HAP-1 (cell line): ENCODE results near the gene UMPS.

ENCODE experiments used
- DNase-seq, 2 experiments: peaks; one replicate each; pipeline ENCODE4 v3.0.0-alpha.2; 2016 to 2020; ENCODE audit warnings: low spot score in 2 of 2
- H3K27me3 ChIP-seq: fragments of 250-450 bp; sonication (Bioruptor Pico); 2 replicates; pipeline ENCODE4 v1.5.1; 2020; ENCODE audit warnings: low read depth, mild to moderate bottlenecking, moderate library complexity
- H3K36me3 ChIP-seq: fragments of 250-450 bp; sonication (Bioruptor Pico); replicated peaks from 2 replicates; pipeline ENCODE4 v1.5.1; 2020; ENCODE audit warnings: mild to moderate bottlenecking
- H3K4me1 ChIP-seq: fragments of 250-450 bp; sonication (Bioruptor Pico); 2 replicates; pipeline ENCODE4 v1.5.1; 2020; ENCODE audit warnings: mild to moderate bottlenecking
- H3K4me3 ChIP-seq: fragments of 250-450 bp; sonication (Bioruptor Pico); 2 replicates; pipeline ENCODE4 v1.5.1; 2020; ENCODE audit warnings: mild to moderate bottlenecking, moderate library complexity
- H3K9me3 ChIP-seq: fragments of 250-450 bp; sonication (Bioruptor Pico); 2 replicates; pipeline ENCODE4 v1.5.1; 2020; ENCODE audit warnings: mild to moderate bottlenecking, moderate library complexity
- in situ Hi-C: fragments of 300-500 bp; cut with MboI; formaldehyde crosslinking; loops from 3 replicates; pipeline ENCODE4 v1.14.3; 2020; ENCODE audit warnings: low sequenced_read_pairs, inconsistent platforms, mixed read lengths

UMPS gene

GRCh38 chr3:124761935-124762660 is 31.8 kb downstream of the UMPS start:
- in situ Hi-C loops: loop anchor here (5.0 to 10.0 kb wide), 2 partner anchors 140 to 823 kb away; no protein-coding TSS in a partner anchor
- no peaks in the 10 kb centered on the region for H3K27me3 ChIP-seq
- DNase-seq: no peak
- H3K4me1 ChIP-seq: peaks cover 7% of the 10 kb centered on the region
- H3K4me3 ChIP-seq: no peak overlapping the region
- no peaks in the 10 kb centered on the region for H3K9me3 ChIP-seq
- H3K36me3 ChIP-seq: no peaks in the 10 kb centered on the region

GRCh38 chr3:124762661-124763011 is 32.4 kb downstream of the UMPS start:
- Histone ChIP-seq H3K4me3 (no peak overlapping the region), H3K27me3 (no peaks in the 10 kb centered on the region), H3K9me3 (no peaks in the 10 kb centered on the region), H3K36me3 (no peaks in the 10 kb centered on the region), H3K4me1 (peaks cover 7% of the 10 kb centered on the region)
- no peak for DNase-seq
- in situ Hi-C loops: loop anchor here (5.0 to 10.0 kb wide), 2 partner anchors 140 to 822 kb away; no protein-coding TSS in a partner anchor

- in situ Hi-C loops: loop anchor here (5.0 to 10.0 kb wide), 2 partner anchors 139 to 822 kb away; no protein-coding TSS in a partner anchor
- Histone ChIP-seq H3K27me3 (no peaks in the 10 kb centered on the region), H3K36me3 (peaks cover 1% of the 10 kb centered on the region; the same call in 1 of the 2 replicates), H3K9me3 (no peaks in the 10 kb centered on the region), H3K4me1 (peaks cover 4% of the 10 kb centered on the region), H3K4me3 (no peak overlapping the region)
- no peak for DNase-seq
Observed at GRCh38 chr3:124763206-124763605, 33.0 kb downstream of the UMPS start.

GRCh38 chr3:124763644-124764358 is 33.5 kb downstream of the UMPS start:
- DNase-seq: no peak
- Histone ChIP-seq H3K36me3 (peaks cover 7% of the 10 kb centered on the region; the same call in 1 of the 2 replicates), H3K27me3 (no peaks in the 10 kb centered on the region), H3K4me3 (no peak overlapping the region), H3K9me3 (no peaks in the 10 kb centered on the region), H3K4me1 (0 out of 2 replicates have a peak, but pooled peaks cover 2% of the 10 kb centered on the region)
- in situ Hi-C loops: loop anchor here (5.0 to 10.0 kb wide), 2 partner anchors 138 to 821 kb away; no protein-coding TSS in a partner anchor

GRCh38 chr3:124764746-124765145 is 34.5 kb downstream of the UMPS start:
- Histone ChIP-seq H3K27me3 (no peaks in the 10 kb centered on the region), H3K36me3 (peaks cover 7% of the 10 kb centered on the region; the same call in 1 of the 2 replicates), H3K4me3 (no peak overlapping the region), H3K4me1 (0 out of 2 replicates have a peak, but pooled peaks cover 2% of the 10 kb centered on the region), H3K9me3 (no peaks in the 10 kb centered on the region)
- DNase-seq: no peak
- in situ Hi-C loops: loop anchor here (5.0 to 10.0 kb wide), 2 partner anchors 138 to 820 kb away; no protein-coding TSS in a partner anchor

GRCh38 chr3:124765197-124765840 is 35.1 kb downstream of the UMPS start:
- in situ Hi-C loops: loop anchor here (10.0 kb wide), 1 partner anchor 819 kb away; no protein-coding TSS in a partner anchor
- Histone ChIP-seq H3K4me1 (0 out of 2 replicates have a peak, but pooled peaks cover 2% of the 10 kb centered on the region), H3K36me3 (peaks cover 7% of the 10 kb centered on the region; the same call in 1 of the 2 replicates), H3K27me3 (no peaks in the 10 kb centered on the region), H3K9me3 (no peaks in the 10 kb centered on the region), H3K4me3 (no peak overlapping the region)
- DNase-seq: no peak

- in situ Hi-C loops: loop anchor here (10.0 kb wide), 1 partner anchor 818 kb away; no protein-coding TSS in a partner anchor
- no peaks in the 10 kb centered on the region for H3K9me3 ChIP-seq
- peaks cover 7% of the 10 kb centered on the region; the same call in 1 of the 2 replicates for H3K36me3 ChIP-seq
- no peaks in the 10 kb centered on the region for H3K27me3 ChIP-seq
- DNase-seq: no peak
- H3K4me3 ChIP-seq: no peak overlapping the region
- 0 out of 2 replicates have a peak, but pooled peaks cover under 1% of the 10 kb centered on the region for H3K4me1 ChIP-seq
Observed at GRCh38 chr3:124766113-124767095, 36.2 kb downstream of the UMPS start.

- Histone ChIP-seq H3K9me3 (no peaks in the 10 kb centered on the region), H3K4me1 (no peaks in the 10 kb centered on the region), H3K27me3 (no peaks in the 10 kb centered on the region), H3K4me3 (no peak overlapping the region), H3K36me3 (peaks cover 7% of the 10 kb centered on the region; the same call in 1 of the 2 replicates)
- no peak for DNase-seq
- in situ Hi-C loops: loop anchor here (10.0 kb wide), 1 partner anchor 818 kb away; no protein-coding TSS in a partner anchor
Observed at GRCh38 chr3:124767264-124767663, 37.0 kb downstream of the UMPS start.

GRCh38 chr3:124767691-124768090 is 37.4 kb downstream of the UMPS start:
- Histone ChIP-seq H3K36me3 (peaks cover 7% of the 10 kb centered on the region; the same call in 1 of the 2 replicates), H3K27me3 (no peaks in the 10 kb centered on the region), H3K4me3 (no peak overlapping the region), H3K9me3 (no peaks in the 10 kb centered on the region), H3K4me1 (no peaks in the 10 kb centered on the region)
- in situ Hi-C loops: loop anchor here (10.0 kb wide), 1 partner anchor 817 kb away; no protein-coding TSS in a partner anchor
- DNase-seq: no peak

GRCh38 chr3:124768812-124769211 is 38.6 kb downstream of the UMPS start:
- Histone ChIP-seq H3K36me3 (peaks cover 7% of the 10 kb centered on the region; the same call in 1 of the 2 replicates), H3K9me3 (no peaks in the 10 kb centered on the region), H3K27me3 (no peaks in the 10 kb centered on the region), H3K4me3 (no peak overlapping the region), H3K4me1 (no peaks in the 10 kb centered on the region)
- DNase-seq: peak in 1 of 2 experiments; percentile 59
- in situ Hi-C loops: loop anchor here (10.0 kb wide), 1 partner anchor 816 kb away; no protein-coding TSS in a partner anchor

- peaks cover 7% of the 10 kb centered on the region; the same call in 1 of the 2 replicates for H3K36me3 ChIP-seq
- no peaks in the 10 kb centered on the region for H3K4me1 ChIP-seq
- H3K9me3 ChIP-seq: no peaks in the 10 kb centered on the region
- no peaks in the 10 kb centered on the region for H3K27me3 ChIP-seq
- no peak for DNase-seq
- H3K4me3 ChIP-seq: no peak overlapping the region
- in situ Hi-C loops: loop anchor here (10.0 kb wide), 1 partner anchor 815 kb away; no protein-coding TSS in a partner anchor
Observed at GRCh38 chr3:124769462-124769861, 39.2 kb downstream of the UMPS start.

GRCh38 chr3:124770336-124771082 is 40.3 kb downstream of the UMPS start:
- Histone ChIP-seq H3K27me3 (no peaks in the 10 kb centered on the region), H3K9me3 (no peaks in the 10 kb centered on the region), H3K4me1 (no peaks in the 10 kb centered on the region), H3K4me3 (no peak overlapping the region), H3K36me3 (peaks cover 7% of the 10 kb centered on the region; the same call in 1 of the 2 replicates)
- in situ Hi-C loops: no loop called here
- DNase-seq: peak in 1 of 2 experiments; percentile 67
